HG02610 (cell line): ENCODE data around the gene BET1L.
"Not testable (repeated sequence)": the region's sequence is repeated elsewhere in the genome, so short reads cannot be mapped to it uniquely, and the experiment has no call there.

Source experiments
- ATAC-seq: cut with Tn5 transposase; IDR thresholded peaks from one replicate; pipeline ENCODE4 v1.9.1; 2021; ENCODE audit warnings: mild to moderate bottlenecking, moderate library complexity; ENCODE audit not compliant: unreplicated experiment

BET1L gene

GRCh38 chr11:207208-207862, at the start of gene BET1L, which contains the start of gene RIC8A:
Gene BET1L (minus strand): TSS chr11:207399. CDS start chr11:207321, 78 bp downstream.
Gene RIC8A (plus strand): TSS chr11:207708. CDS start chr11:208855, 1,147 bp downstream.
- ATAC-seq = peak; percentile 70

GRCh38 chr11:255816-256215, 48.6 kb upstream of the BET1L start:
- ATAC-seq = no peak

DNA sequence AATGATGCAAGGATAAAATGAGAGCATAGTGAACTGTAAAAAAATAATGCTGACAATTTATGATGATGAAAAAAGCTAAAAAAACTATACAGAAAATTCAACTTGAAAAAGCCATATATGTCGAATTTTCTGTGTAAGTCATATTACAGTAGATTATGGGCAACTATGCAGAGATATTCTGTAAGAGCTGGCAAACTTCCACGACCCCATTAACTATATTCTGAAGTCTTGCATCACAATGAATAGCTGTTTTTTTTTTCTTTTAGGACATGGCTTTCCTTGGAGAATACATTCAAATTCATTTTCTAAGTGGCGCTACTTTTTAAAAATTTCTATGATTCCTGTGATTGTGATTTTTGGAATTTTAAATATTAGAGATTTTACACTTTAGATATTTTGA, 48.0 kb upstream of the BET1L start:
- ATAC-seq = no peak

DNA sequence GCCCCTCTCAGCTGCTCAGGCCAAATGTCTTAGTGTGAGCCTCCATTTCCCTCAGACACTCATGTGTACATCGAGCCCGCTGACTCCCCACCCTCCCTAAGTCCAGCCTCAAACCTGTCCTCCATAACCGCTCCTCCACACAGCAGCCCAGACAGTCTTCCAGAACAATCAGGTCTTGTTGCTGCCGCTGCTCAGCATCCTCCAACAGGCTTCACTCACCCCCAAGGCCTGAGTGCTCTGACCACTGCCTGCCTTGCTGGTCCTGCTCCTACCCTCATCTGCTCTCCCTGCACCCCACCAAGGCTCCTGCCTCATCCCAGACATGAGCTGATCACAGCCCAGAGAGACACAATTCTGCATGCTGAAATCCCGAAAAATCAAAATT, 46.7 kb upstream of the BET1L start:
- no peak for ATAC-seq

DNA sequence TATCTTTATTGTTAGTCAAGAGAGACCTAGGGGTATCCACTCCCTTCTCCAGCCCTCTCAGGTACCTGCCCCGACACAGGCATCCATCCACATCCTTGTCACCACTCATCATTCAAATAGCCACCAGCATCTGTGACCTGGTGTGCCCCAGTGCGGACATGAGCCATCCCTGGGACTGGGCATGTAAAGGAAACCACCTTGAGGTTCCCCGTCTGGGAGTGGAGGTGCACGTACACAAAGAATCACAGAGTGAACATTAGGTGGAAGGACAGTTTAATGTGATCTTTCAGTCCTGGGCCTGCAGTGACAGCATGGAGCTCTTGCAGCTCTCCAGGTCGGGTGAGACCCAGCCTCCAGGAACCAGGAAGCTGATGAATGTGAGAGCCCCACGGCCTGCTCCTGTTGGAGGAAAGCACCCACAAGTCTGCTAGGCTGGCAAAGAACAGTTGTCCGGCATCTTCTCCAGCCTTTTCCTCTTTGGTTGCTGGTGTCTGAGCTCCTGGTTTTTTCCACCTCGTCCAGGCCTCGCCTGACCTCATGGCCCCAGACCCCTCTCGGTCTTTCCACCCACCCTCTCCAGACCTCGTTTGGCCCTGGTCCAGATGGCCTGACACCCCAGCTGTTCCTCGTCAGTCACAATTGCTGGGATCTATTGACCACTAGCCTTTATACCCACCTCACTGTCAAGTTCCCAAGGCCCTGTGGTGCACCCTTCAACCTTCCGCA, 46.1 kb upstream of the BET1L start:
- no peak for ATAC-seq

DNA sequence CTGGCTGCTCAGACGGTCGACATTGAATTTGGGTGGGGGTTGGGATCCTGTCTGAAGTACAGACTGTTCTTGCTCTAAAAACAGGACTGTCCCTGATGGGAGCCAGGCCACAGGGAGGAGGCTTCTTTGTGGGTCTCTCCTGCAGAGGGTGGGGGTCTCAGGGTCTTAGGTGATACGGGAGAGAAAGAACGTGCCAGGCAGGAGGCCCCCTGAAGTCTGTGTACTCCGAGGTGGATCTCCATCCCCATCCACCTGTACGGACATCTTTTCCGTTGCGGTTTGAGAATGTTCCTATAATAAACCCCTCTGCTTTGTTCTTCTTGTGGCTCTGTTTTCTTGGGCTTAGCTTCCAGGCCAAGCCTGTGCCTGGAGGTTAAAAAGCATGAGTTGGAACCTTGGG, 45.5 kb upstream of the BET1L start:
- no peak for ATAC-seq

- no peak for ATAC-seq
These were observed 44.4 kb upstream of the BET1L start for GRCh38 chr11:251550-251949.

GRCh38 chr11:250740-251299, 43.6 kb upstream of the BET1L start:
- ATAC-seq = no peak

DNA sequence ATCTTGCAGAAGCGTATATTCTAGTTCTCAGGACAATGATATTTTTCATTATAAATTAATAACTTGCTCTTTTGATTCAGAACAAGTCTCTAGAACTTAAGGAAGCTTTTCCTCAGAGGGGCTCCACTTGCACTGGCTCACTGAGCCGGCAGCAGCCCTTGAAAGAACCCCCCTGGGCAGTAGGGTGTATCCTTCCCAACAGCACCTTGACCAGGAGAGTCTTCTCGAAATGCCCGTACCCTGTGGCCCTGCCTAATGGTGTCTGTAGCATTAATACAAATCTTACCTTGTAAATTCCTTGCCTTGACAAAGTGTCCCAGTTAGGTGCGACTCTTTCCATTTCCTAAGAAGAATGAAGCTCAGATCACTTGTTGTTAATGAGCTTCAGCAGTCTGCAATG, 43.1 kb upstream of the BET1L start:
- ATAC-seq = no peak

- no peak for ATAC-seq
These were observed 41.9 kb upstream of the BET1L start for GRCh38 chr11:249062-249461.

DNA sequence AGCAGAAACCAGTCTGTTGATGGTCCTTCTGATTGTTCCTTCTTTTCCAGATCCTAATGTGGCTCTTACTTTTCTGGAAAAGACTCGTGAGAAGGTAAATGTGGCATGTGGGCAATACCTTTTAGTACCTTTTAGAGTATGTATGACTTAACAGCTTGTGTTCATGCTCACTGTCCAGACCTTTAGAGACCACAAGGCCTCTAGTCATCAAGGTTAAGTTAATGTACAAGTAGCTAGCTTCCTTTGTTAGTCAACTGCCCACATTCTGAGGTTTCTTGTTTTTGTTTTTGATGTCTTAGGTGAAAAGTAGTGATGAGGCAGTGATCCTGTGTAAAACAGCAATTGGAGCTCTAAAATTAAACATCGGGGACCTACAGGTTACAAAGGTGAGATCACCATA, 37.2 kb upstream of the BET1L start:
- ATAC-seq = no peak

- no peak for ATAC-seq
These were observed 34.4 kb upstream of the BET1L start for GRCh38 chr11:241634-242033.

GRCh38 chr11:240315-240714, 33.1 kb upstream of the BET1L start:
- no peak for ATAC-seq

DNA sequence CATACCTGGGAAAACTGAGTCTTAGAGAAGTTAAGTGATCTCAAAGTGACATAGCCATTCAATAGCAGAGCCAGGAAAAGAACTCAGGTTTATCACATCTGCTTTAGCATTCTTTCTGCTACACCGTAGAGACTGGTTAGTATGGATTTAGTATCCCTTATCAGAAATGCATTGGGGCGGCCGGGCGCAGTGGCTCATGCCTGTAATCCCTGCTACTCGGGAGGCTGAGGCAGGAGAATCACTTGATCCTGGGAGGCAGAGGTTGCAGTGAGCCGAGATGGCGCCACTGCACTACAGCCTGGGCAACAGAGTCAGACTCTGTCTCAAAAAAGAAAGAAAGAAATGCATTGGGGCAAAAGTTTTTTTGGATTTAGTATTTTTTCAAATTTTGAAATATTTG, 31.1 kb upstream of the BET1L start:
- ATAC-seq = not testable (repeated sequence)

DNA sequence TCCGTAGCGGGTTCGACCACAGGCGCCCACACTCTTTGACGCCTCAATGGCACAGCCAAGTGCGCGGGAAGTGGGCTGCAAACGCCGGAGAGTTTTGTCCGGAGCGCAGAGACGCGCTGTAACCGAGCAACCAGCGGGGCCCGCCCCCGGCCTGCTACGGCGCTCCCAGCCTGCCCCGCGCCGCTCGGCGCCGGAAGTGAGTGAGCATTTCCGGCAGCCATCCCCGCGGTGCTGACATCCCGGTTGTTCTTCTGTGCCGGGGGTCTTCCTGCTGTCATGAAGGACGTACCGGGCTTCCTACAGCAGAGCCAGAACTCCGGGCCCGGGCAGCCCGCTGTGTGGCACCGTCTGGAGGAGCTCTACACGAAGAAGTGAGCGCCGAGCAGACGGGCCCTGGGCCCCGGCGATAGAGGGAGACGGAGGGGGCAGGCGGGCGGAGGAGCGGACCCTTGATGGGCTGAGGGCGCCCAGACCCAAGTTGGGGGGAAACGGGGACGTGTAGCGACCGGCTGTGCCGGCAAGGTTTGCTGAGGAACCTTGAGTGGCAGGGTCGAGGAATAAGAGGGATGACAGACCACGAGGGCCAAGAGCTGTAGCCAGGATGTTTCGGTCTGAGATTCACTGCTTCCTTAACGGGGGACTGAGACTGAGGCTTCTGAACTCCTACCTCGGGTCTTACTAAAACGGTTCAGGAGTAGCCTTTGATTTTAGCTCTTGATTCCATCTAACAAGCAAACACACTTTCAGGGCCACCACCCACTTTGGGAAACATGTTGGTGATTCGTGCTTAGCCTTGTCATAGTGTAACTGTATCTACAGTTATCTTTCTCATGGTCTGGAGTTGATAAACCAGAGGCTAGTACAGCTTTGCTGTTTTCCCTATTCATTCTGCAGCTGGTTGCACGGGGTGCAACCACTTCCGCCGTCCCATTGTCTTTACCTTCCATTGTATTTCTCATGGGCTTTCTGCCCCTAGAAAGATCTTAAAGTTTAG, 29.9 kb upstream of the BET1L start, which contains the start of gene PSMD13:
PSMD13 (plus strand) TSS at position 203 of the 994 bp plus-strand sequence; CDS start at position 277, 74 bp downstream.
- peak; percentile 84 for ATAC-seq

DNA sequence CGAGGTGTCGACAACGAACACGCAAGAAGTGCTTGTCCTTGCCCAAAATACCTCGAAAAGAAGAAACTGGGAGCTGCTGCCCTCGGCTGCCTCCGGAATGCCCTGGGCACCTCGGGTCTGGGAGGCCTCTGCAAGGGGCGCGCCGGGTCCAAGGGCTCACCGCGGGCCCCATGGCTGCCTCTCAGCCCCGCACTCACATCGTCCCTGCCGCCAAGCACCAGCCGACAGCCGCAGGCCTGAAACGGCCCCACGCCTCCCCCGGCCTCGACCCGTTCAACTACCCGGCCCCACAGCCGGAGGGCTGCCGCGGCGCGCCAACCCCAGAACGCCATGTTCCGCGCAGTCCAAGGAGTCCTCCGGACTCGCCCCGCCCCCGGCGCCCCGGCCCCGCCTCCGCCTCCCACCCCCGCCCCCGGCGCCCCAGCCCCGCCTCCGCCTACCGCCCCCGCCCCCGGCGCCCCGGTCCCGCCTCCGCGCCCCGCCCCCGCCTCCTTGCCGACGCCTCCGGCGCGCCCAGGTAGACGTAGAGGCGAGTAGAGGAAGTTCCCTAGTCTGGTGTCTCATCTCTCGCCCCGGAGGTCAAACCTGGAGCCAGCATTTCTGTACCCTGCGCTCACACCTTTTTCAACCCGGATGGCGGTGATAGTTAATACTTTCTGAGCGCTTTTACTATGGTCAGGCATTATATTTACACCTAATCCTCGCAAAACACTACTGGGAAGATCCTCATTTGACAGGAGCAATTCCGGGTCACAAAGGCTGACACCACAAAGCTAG, 29.0 kb upstream of the BET1L start, which contains the start of gene SIRT3:
SIRT3 (minus strand) TSS at position 346 of the 777 bp plus-strand sequence; CDS start at position 332, 14 bp downstream.
- ATAC-seq = peak; percentile 73

DNA sequence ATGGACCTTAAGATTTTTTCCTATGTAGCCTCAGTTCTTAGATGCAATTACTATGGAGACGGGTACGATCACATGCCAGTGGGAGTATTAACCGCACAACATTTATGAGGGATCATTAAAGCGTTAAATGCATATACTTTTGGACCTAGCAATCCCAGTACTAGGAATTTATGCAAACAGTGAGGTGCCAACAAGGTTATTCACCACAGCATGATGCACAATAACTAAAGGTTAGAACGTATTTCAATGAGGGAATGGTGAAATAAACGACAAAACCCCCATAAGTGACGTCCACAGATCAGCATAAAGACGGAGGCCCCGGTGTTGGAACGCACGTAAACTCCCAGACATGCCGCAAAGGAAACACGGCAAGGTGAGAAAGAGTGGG, 28.4 kb upstream of the BET1L start:
- ATAC-seq = peak; percentile 3

GRCh38 chr11:235180-235579, 28.0 kb upstream of the BET1L start:
- no peak for ATAC-seq

DNA sequence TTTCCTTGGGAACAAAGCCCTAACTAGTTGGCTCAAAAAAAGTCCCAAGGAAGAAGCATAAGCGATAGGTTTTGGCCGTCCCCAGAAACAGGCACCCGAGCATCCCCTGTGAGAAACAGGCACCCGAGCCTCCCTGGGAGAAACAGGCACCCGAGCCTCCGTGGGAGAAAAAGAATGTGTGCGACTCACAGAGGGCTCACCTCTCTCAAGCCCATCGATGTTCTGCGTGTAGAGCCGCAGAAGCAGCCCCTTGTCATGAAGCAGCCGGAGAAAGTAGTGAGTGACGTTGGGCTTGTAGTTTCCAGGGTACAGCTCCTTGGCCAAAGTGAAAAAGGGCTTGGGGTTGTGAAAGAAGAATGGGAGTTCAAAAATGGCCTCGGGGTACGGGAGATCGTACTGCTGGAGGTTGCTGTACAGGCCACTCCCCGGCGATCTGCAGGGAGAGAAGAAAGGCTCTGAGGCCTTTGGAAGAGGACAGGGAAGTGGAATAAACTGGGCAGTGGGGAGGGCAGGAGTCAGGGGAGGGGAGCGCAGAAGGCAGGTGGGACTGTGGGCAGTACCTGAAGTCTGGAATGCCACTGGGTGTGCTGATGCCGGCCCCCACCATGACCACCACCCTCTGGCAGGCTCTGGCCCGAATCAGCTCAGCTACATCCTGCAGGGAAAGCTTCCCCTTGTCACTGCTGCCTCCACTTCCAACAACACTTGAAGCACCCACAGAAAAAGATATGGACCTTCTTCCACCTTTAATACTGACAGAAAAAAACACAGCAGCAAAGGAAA, 25.8 kb upstream of the BET1L start:
- ATAC-seq = no peak
